GM21825 (cell line): ENCODE data around the gene DDN.

Source experiments
- ATAC-seq: cut with Tn5 transposase; IDR thresholded peaks from one replicate; pipeline ENCODE4 v1.9.1; 2021; ENCODE audit warnings: mild to moderate bottlenecking, moderate library complexity; ENCODE audit not compliant: unreplicated experiment

Gene DDN

DNA sequence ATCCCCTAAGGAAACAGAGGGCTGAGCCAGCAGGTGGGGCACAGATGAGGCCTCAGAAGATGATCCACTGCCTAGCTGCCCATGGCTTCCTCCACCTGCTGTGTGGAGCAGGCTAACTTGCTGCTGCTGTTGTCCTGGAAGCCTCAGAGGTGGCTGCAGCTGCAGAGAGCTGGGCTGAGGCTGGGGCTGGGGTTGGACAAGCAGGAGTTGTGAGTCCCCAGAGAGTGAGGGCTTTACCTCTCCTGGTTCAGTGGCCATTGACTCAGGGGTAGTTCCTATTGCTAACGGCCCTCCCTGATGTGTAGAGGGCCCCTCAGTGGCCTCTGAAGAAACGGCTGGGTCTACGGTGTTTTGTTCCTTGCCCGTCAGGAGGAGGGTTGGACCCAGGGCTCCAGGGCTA is 33.1 kb upstream of the DDN start:
- no peak for ATAC-seq

DNA sequence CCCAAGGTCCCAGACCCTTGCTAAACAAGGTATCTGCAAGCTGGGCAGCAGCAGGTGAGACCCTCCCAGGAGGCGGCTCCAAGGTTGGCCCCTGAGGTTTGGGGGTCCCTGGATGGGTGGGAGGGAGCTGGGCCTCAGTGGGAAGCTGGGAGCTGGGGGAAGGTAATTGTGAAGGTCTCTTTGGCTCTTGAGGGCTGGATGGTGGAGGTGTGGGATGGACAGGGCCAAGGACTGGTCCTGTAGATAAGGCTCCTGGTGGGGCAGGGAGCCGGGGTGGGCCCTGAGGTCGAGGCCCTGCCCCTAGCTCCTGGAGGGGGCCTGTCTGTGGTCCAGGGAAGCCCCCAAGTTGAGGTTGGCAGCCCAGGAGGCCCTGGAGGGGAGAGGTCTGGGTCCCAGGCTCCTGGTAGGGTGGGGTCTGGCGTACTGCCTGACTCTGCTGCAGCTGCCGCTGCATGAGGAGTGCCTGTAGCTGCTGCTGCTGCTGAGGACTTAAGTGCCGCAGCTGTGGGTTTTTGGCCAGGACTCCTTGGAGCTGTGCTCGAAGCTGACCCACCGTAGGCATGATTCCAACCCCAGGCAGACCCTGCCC is 32.5 kb upstream of the DDN start:
- no peak for ATAC-seq

DNA sequence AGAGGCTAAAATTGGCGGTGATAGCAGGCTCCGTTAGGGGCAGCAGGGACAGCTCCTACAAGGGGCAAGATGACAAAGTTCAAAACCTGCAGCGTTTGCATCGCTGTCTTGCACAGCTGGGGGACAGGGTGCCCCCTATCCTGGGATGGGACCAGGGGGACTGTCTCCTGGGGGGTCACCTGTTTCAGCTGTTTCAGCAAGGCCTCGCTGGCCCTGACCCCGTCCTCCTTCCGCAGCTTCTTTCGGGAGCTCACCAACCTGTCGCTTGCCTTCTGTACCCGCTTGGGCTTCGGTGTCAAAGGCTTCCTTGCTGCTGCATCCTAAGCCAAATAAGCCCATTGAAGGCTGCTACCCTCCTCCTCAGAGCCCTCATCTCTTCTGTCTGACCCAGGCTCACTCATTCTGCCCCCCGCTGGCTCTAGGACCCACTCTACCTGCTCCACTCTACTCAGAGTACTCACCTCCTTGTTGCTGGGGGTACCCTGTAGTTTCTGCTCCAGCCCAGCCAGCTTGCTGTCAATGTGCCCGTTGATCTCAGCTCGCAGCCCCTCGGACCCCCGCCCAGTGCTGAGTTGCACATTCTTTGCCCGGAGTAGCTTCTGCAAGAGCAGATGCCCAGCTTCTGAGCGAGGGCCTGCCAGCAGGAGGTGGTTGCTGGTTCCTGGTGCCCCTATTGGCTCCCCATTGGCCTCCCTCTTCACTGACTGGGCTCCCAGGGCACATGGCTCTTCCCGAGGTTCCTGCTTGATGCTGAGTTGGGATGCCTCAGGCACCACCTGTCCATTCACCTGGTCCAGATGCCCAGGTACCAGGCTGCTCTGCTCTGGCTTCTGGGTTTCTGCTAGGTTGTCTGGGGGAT is 31.8 kb upstream of the DDN start:
- no peak for ATAC-seq

DNA sequence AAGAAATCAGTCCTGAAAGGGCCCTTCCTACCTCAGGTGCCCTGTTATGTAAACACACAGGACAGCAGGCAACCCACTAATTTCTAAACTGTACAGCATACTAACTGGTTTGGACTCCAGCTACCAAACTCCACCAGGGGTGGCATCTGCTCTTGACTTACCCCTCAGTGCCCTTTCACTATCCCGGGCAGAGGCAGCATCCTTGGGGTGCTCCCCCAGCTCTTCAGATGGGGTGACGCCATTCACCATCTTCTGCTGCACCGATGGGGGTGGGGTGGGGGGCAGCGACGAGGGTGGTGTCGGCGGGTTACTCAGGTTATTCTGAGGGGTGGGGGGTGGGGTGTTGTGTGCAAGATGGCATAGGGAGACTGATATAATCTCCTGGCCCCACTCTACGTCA is 30.9 kb upstream of the DDN start:
- no peak for ATAC-seq

DNA sequence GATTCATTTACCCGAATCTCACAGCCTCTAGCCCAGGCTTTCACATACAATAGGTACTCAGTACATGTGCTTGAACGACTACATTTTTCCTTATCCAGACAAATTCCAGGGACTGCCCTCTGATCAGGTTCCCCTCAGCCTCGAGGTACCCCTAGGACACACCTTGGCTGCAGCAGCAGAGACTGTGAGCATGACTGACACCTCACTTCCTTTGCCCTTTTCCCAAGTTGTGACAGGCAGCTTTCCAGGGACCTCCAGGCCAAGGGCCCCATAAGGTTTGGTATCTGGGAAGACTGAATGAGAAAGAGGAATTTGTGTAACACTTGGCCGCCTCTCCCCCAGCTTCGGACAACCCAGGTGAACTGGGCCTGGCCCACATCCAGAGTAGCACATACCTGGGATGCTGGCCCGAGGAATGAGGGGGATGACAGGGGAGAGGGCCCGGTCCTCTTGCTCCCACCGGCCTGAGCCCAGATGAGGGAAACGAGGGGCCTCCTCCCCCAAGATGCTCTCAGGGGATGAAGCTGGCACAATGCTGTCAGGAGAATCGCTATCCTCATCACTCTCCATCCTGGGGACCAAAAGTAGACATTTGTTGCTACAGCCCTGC is 29.6 kb upstream of the DDN start:
- ATAC-seq: no peak

DNA sequence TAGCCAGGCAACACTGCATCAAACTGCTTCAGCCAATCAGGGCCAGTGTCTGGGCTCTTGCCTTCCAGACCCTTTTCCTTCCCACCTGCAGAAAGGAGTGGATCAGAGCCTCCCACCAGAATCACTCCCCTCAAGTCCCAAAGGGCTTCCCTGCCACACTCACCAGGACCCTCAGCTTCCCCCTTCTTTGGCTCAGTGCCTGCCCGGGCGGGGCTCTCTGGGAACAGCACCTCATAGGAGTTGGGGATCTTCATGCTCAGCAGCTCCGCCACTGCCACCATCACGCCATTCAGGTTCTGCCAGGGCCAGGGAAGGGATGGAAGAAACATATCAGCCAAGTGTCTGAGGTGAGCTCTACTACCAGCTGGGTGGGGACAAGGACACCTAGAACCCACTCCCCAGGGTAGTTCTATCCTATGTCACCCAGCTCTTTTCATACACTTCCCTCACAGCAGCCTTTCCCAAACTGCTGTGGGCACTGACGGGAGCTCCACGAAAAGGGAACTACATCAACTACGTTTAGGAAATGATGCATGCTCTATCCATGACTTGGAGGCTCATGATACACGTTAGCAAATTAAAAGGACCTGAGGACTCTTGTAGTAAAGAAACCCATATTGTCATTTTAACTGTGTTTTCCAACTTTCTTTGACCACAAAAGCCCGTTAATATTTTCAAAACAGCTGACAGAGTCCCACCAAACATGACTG is 28.8 kb upstream of the DDN start:
- ATAC-seq: no peak

DNA sequence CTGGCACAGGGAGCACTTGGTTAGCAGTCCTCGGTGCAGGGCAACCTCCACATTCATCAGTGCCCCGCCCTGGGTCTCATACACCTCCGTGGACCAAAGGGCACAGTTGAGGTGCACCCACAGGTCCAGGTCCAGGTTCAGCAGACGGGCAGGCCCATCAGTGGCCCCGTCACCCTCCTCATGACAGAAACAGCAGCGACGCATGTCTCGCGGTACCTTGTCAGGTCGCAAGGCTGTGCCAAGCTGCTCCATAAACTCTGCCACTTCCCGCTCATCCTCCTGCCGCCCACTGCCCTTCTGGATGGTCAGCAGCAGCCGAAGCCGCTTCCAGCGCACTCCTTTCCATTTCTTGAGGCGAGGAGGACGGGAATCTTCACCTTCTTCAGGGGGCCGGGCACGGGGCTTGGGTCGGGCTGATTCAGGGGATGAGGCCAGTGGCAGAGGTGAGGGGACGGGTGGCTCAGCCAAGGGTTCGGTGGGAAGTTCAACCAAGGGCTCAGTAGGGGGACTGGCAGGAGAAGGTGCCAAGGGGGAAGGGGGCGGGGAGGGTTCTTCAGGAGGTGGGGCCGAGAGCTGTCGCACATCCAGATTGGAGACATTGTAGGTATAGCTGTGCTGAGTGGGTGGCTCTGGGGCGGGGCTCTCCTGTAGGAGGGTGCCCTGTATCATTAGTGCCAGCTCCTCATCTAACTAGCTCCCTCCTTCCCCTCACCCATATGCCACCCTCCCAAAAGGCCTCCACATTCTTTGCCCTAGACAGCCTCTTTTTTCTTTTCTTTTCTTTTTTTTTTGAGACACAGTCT is 27.7 kb upstream of the DDN start:
- no peak for ATAC-seq

DNA sequence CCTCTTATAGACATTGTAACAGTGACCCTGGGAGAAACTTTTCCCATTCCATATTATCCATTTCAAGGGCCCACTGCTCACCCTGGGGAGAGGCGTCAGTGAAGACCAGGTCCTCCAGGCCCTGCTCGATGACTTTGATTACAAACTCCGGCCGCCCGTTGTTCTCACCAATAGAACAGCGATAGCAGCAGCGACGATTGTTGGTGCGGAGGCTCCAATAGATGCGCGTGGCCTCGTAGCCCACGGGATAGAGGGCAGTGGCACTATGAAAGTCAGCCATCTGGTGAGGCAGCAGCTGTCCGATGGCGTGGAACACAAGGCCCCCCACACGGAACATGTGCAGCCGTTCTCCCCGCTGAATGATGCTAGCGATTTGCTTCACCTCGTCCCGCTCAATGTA is 26.9 kb upstream of the DDN start:
- ATAC-seq: no peak

DNA sequence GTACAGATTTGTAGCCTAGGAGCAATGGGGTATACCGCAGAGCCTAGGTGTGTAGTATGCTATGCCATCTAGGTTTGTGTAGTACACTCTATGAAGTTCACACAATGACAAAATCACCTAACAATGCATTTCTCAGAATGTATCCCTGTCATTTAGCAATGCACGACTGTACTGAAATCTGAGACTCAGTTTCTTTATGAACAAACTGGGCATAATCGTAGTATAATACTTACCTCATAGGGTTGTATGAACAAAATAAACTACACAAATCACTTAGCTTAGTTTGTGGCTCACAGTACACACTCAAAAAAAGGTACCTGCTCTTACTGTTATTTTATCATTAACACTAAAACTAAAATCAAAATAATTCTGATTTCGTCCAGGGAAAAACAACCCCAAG is 26.3 kb upstream of the DDN start:
- no peak for ATAC-seq

DNA sequence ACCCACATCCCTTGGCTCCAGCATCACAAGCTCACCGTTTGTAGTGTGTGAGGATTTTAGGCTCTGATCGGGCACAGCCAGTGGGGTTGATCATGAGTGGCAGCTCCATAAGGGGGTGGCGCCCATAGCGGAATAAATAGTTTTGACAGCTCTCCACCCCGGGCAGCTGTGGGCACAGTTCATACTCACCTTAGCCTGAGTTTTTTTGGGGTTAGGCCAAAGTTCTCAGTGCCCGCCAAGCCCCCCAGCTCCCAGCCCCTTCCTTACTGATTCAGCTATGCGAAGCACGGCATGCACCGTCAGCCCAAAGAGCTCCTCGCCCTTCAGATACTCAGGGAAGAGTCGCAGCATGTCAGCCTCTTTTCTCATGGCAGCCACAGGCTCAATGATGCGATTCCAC is 25.4 kb upstream of the DDN start:
- ATAC-seq: no peak

DNA sequence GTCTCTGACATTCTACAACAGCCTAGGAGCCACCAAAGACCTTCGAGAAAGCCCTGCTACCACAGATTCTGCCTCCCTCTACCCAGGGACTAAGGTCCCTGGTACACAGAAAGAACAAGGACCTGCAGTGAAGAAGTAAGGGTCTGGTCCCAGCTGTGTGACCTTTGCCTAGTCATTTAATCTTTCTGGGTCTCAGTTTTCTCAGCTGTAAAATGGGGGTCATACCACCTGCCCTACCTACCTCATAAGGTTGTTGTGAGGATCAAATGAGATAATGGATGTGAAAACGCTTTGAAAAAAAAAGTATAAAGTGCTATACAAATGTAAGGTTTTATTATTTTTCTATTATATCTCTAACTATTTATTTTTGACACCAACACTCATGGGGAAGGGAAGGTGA is 24.6 kb upstream of the DDN start:
- ATAC-seq: no peak

DNA sequence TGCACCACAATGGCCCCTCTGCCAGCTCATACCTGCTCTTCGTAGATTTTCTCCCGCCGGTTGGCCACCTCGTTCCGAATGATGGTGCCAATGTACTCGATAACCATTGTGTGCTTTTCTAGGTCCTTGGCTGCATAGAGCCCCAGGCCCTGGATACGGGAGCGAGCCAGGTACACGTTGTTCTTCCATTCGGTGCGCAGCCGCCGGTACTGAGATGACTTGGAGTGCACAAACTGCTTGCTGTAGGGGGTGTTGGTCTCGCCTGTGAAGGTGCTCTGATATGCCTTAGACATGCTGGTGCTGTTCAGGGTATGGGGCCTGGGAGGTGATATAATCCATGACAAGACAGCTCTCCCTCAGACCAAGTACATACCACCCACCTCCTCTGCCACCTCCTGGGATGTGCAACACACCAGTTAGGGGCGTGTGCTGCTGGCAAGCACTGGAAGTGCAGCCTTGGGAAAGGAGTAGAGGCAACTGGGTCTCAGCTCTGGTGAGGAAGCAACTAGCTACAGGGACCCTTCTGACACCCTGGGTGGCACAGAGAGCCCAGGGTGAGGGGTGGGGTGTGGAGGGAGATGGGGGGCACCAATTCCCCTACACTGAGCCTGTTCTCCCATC is 23.5 kb upstream of the DDN start:
- ATAC-seq: no peak

DNA sequence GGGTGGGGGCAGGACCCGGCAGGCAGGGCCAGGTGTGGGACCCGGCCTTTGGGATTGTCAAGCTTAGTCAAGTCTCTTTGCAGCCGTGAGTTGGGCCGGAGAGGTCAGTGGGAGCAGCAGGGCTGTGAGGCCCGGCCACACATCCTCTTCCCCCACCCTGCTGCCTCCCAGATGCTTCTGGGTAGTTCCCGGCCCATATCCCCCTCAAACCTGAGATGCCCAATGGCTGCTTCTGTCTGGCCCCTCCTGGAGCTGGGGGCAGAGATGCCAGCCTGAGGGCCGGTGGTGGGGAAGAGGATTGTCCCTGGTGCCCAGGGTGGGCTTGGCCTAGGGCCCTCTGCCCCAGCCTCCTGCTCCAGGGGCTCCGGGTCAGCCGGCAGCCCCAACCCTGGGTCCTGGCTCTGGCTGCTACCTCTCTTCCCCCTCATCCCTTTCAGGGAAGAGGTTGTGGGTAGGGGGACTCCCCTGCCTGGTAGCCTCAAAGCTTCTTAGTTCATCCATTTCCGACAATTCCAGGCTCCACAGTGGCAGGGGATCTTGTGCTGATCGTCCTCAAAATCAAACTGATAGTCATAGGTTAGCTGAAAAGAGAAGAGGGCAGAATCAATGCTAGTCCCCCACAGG is 22.2 kb upstream of the DDN start:
- ATAC-seq: no peak

DNA sequence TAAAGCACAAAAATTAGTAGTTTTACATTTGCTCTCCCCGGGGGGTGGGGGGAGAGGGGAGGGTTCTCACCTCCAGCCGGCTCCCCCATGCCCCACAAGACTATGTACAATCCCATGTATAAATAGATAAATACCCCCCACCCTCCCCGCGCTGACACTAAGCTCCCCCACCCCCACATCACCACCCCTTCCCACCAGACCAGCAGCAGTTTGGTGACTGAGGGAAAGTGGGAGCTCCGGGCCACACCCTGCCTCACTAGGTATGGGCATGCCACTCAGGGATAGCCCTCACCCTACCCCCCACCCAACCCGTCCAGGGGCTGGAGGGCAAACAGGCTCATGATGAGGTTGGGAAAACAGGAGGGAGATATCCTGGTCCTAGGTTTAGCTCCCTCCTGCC is 21.3 kb upstream of the DDN start:
- ATAC-seq: no peak

DNA sequence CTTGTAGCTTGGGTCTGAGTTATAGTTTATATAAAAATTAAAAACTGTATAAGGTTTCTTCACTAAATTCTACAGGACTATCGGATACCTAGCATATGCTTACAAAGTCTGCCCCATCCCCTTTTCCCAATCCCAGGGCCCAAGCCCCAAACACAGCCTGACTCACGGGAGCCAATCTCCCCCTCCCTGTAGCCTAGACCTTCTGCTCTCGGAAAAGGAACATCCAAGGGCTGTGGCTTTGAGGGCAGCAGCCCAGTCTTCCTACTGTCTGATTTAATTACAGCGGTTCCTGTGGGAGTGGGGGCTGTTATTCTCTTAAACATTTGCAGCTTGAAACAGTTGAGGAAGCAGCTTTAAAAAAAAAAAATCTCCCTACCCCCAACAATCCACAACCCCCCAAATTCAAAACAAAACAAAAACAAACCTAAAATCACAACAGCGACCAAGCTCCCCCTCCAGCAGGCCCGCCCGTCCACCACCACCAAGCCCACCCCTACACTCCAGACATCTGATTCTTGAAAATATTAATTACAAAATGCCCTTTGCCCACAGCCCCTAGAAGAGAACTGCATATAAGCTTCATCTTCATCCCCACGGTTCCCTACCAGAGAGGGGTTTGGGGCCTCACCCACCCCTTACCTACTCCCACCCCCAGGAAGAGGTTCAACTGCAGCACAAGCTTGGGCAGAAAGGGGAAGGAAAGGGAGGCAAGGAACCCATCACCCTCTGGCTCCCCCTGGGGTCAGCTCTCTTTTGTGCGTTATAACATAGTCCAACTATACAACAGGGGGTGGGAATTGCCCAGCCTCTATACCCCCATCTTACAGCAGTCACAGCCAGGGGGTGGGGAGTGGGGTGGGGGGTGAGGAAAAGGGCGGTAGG is 20.5 kb upstream of the DDN start:
- ATAC-seq: no peak

DNA sequence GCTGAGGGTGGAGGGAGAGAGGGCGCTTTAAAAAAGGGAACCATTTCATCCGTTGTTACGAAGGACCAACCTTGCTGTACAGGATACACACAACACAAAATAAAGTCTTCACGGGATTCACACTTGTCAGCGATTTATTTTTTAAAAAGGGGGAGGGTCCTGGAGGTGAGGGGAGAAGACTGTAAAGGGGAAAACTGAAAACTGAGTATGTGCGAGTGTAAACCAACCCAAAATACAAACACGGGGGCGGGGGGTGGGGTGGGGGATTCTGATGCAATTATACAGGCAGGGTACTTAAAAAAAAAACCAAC is 19.9 kb upstream of the DDN start:
- ATAC-seq: peak; percentile 14

DNA sequence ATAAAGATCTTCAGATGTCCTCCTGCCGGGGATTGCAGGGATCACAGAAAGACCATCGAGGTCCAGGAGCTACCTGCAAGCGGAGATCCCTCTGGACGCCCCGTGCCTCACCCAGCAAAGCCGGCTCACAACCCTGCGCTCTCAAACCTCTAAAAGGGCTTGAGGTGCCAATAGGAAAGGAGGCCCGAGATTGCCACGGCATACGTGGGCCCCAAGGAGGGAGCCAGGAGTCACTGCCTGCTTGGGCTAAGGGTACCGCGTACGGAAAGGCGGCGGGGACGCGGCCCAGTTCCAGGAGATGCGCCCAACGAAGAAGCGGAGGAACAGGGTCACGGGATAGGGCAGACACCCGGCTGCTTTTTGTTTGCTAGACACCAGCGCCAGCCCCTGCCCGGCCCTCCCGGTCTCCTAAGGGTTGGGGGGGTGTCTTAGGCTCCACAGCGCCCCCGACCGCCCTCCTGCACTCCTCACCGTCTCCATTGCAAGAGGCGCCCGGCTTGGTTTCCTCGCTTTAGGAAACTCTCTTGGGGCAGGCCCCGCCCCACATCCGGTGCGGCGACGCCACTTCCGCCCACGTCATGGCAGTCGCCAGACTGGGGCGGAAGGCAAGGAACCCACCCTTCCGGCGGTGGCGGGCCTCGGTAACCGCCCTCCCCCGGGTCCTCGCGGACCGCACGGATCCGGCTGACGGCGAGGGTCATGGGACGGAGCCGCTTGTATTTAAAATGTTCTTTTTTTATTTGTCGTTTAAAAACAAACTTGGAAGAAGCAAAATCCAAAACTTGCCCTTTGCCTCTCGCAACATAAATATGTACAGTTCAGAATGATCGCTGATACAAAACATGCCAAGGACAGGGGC is 19.3 kb upstream of the DDN start, which contains the start of gene PRKAG1:
PRKAG1 (minus strand) TSS at position 516 of the 859 bp plus-strand sequence; CDS start at position 480, 36 bp downstream.
- peak; percentile 89 for ATAC-seq

DNA sequence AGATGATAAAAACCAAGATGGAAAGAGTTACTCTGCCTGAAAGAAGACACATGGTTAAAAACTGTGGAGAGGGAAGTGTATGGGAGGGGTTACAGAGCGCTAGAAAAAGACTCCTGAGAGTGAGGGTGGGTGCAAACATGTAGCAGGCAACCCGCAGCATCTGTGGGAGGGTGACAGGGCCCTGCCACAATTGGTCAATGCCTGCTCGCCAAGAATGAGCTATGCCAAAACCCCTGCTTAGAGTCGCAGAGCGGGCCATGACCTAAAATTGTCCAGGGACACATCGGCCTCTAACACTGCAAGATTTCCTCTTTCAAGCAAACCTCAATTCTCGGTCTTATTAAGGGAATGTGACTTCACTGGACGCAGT is 18.7 kb upstream of the DDN start:
- ATAC-seq: peak; percentile 17
